GM21619 (cell line): ENCODE results near the gene NAPSA.

Experiments used
- ATAC-seq: cut with Tn5 transposase; IDR thresholded peaks from one replicate; pipeline ENCODE4 v1.9.1; 2021; ENCODE audit not compliant: unreplicated experiment

NAPSA gene

GRCh38 chr19:50318438-50318837 is 47.0 kb downstream of the NAPSA start:
- ATAC-seq, result no peak

- no peak for ATAC-seq
Observed at GRCh38 chr19:50317115-50317514, 48.3 kb downstream of the NAPSA start.

GRCh38 chr19:50315773-50316448 is 49.5 kb downstream of the NAPSA start:
- ATAC-seq, result no peak

- ATAC-seq, result no peak
Observed at GRCh38 chr19:50314724-50315708, 50.4 kb downstream of the NAPSA start.

- no peak for ATAC-seq
Observed at GRCh38 chr19:50313812-50314536, 51.5 kb downstream of the NAPSA start.

GRCh38 chr19:50312967-50313811 is 52.2 kb downstream of the NAPSA start:
- no peak for ATAC-seq

- ATAC-seq, result no peak
Observed at GRCh38 chr19:50311723-50312635, 53.5 kb downstream of the NAPSA start.

GRCh38 chr19:50310759-50311465 is 54.5 kb downstream of the NAPSA start:
- no peak for ATAC-seq

GRCh38 chr19:50309396-50310125 is 55.9 kb downstream of the NAPSA start:
- ATAC-seq, result no peak

- no peak for ATAC-seq
Observed at GRCh38 chr19:50308991-50309390, 56.4 kb downstream of the NAPSA start.
